Spleen (tissue), 7 donors: ENCODE measurements around the gene LYSMD3.

Experiments
- CTCF ChIP-seq, 11 experiments: fragments of 200-600 bp in 7 of 11; fragments of 450-650 bp in 4 of 11; sonication (generic) in 4 of 11; IDR thresholded peaks in 8 of 11; conservative IDR thresholded peaks in 3 of 11; 1 replicate in 7 of 11; 2 replicates in 4 of 11; pipeline versions ENCODE4 v1.4.0 to v1.8.0; 2016 to 2021; ENCODE audit warnings: antibody characterized with exemption in 11 of 11, inconsistent platforms in 4 of 11, mild to moderate bottlenecking in 1 of 11
- POLR2AphosphoS5 ChIP-seq, 3 donors: sonication (generic); formaldehyde crosslinking; IDR thresholded peaks; one replicate each; pipeline ENCODE4 v1.5.1; 2017; ENCODE audit warnings: antibody characterized with exemption in 3 of 3
- donor health status: DM: no; HTN: no; CAD: no; lungs with moderate emphysema.
- donor health status: DM: no; HTN: no; CAD: no.
- donor health status: DM: no; HTN: no; CAD: no.

- TF ChIP-seq CTCF (IDR thresholded peaks at IDR 0.05 in 8 of 11, conservative IDR thresholded peaks at IDR 0.05 in 3 of 11), result no peak
- no peak for TF ChIP-seq POLR2AphosphoS5 (IDR thresholded peaks at IDR 0.05)
These were observed 55.8 kb downstream of the LYSMD3 start for GRCh38 chr5:90473396-90474234.
